Hindlimb muscle (tissue), 1 donor: Measurements from ENCODE around the gene P2RX3. TPM values are rescaled to one million over a fixed set of nuclear protein-coding genes. Genes with fewer than 3 reads are reported as not detected.
"Not testable (repeated sequence)": the region's sequence is repeated elsewhere in the genome, so short reads cannot be mapped to it uniquely, and the experiment has no call there.

Experiments used
- DNase-seq: peaks from one replicate; pipeline ENCODE4 v3.0.0-alpha.2; 2013
- polyA plus RNA-seq: library from polyadenylated mRNA; unstranded; fragments of 120-200 nt; gene quantifications from one replicate; pipeline ENCODE4 v1.2.1, GENCODE V29; 2013; ENCODE audit not compliant: insufficient read length

Gene P2RX3
- 4.2 TPM for polyA plus RNA-seq

DNA sequence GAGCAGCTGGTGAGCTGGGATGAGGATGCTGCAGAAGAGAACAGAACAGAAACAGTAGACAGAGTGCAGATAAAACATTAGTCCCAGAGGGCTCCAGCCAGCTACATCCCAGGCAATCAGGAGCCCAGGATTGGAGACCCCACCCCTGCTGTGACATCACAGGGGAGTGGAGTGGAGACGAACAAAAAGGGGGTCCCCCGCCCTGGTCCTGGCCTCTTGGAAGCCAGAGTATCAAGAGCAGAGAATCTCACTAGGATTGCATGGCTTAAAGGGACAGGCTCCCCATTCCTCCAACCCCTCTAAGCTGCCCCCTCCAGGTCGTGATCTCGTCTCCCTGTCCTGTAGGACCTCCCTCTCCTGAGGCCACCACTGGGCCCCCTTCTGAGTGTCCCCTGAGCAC lies at the start of gene P2RX3:
P2RX3 (plus strand) TSS at position 211 of the 400 bp plus-strand sequence. CDS start 199 bp downstream, outside the sequence.
- DNase-seq = no peak

DNA sequence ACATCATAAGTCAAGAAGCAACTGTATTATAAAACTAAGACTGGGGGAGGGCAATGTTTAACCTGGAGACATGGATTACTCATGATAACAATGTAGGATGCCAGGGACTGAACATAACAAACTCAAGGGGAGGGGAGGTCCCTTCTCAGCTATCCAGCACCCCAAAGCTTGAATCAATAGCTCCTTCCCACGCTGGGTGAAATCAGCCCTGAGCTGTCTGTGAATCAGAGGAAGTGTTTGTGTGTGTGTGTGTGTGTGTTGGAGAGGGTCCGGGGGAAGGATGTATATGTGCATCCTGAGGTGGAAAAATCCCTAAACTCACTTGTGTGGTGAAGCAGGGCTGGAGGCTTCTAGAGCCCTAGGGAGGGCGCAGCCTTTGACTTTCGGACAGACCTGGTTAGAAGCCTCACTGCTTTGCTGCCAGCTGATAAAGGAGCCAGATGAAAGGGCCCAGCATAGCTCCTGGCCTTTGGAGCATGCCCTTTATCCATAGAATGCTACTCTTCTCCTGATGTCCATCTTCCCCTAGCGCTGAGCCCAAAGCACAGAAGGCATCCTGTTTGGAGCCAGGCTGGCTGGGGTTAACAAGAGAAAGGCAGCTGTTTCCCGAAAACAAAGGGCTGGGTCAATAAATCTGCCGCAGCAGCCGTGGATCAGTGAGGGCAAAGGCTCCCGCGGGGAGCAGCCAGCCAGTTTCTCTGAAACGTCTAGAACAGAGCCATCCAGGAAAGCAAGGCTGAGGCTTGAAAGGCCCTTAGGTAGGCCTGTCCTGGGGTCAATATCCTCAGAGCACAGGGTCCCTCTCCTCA lies 49.2 kb upstream of the P2RX3 start:
- DNase-seq = no peak

DNA sequence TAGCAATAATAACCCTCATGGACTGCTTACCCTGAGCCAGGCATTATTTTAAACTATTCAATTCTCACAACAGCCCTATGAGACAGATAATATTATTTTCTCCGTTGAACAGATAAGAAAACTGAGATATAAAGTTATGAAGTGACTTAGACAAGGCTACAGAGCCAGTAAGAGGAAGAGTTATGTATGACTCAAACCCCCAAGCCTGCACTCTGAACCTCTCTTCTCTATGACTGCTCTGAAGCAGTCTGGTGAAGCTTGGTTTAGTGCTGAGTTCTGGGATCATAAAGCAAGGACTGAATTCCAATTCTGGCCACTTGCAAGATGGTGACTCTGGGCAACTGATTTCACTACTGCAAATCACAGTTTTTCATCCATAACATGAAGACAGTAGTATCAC lies 47.9 kb upstream of the P2RX3 start:
- no peak for DNase-seq

DNA sequence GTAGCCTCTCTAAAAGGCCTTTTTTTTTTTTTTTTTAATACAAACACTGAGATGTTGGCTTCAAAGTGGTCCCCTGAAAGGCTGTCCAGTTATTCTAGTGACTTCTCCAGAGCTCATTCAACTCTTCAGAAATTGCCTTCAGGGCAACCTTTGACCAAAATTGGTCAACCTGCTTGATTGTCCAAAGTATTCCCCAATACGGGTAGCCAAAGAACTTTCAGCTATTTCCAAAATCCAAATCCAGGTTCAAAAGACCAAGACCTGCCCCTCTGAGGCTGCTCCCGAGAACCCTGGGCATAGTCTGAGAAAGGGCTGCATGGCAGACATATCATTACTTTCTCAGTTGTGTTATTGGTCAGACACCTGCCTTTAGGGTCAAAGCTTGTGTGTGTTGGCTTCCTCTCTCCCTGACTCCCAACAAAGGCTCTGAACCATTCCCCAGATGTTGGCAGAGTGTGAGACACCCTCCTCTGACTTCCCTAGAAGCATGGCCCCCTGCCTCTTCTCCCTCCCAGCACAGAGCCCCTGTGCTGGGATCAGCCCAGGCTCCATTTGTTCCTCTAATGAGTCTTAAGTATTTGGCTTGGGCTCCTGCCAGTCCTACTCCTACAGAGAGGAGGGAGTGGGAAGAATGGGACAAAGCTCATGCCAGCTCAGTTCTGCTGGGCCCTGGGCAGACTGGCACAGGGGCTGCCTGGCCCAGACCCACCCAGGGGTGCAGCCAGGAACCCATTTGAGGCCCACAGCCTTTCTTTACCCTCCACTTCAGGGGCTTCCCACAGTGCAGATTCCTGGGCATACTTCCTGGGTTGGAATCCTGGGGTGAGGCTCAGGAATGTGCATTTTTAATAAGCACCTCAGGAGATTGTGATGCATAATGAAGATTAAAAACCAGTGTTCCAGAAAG lies 43.7 kb upstream of the P2RX3 start:
- DNase-seq = no peak

DNA sequence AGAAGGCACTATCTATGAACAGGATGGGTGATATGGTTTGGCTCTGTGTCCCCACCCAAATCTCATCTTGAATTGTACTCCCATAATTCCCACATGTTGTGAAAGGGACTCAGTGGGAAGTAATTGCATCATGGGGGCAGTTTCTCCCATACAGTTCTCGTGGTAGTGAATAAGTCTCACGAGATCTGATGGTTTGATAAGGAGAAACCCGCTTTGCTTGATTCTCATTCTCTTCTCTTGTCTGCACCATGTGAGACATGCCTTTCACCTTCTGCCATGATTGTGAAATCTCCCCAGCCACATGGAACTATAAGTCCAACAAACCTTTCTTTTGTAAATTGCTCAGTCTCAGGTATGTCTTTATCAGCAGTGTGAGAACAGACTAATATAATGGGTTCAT lies 41.9 kb upstream of the P2RX3 start:
- DNase-seq = not testable (repeated sequence)

DNA sequence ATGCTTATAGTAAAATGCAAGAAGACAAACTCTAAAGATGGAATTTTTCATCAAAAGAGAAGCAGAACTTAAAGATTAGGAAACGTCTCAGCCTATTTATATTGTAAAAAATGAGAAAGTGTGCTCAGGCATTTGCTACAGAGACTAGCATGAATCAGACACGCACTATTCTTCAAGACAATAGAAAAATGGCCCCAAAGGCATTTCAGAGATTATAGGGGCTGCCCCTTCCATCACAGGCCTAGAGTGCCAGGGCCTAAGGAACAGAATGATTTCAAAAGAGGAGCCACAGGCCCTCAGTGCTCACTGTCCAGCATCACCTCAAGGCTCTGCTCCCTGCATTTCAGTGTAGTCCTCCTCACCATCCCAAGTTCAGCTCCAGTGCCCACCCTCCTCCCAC lies 40.9 kb upstream of the P2RX3 start:
- no peak for DNase-seq

DNA sequence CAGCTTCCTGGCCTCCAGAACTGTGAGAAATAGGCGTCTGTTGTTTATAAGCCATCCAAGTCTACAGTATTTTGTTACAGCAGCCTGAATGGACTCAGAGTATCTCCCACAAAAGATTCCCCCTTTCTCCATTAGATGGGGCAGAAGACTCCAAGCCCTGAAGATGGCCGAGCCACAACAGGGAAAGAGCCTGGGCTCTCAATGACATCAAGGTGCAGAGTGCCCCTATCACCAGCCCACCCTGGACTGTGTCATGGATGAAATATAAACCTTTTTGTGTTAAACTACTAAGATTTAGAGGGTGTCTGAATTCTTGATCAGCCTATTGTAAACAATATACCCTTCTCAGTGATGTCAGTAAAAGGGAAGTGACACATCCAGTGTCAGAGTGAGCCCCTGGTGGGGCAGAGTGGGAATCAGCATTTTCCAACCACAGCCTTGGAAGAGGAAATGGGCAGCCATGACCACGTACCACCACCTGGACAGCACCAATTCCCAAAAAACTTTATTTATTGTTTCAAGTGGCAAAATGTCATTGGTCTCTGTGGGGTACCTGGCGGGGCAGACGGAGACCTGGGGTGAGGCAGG lies 38.9 kb upstream of the P2RX3 start:
- DNase-seq = no peak

DNA sequence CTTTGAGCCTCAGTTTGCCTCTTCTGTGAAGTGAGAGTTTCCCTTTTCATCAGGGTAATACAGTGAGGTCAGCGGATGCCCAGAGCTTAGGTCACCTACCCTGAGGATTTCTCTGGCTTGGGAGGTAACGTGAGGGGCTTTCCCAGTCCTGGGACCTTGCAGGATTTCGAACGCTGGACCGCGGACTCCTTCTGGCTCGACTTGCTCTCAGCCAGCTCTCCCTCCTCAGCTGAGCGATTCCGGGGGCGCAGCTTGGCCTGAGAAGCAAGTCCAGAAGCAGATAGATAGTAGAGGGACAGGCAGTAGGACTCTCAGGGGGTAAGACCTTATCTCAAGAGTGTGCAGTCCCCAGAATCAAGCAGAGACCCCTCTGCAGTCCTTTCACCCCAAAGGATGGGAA lies 37.4 kb upstream of the P2RX3 start:
- no peak for DNase-seq

DNA sequence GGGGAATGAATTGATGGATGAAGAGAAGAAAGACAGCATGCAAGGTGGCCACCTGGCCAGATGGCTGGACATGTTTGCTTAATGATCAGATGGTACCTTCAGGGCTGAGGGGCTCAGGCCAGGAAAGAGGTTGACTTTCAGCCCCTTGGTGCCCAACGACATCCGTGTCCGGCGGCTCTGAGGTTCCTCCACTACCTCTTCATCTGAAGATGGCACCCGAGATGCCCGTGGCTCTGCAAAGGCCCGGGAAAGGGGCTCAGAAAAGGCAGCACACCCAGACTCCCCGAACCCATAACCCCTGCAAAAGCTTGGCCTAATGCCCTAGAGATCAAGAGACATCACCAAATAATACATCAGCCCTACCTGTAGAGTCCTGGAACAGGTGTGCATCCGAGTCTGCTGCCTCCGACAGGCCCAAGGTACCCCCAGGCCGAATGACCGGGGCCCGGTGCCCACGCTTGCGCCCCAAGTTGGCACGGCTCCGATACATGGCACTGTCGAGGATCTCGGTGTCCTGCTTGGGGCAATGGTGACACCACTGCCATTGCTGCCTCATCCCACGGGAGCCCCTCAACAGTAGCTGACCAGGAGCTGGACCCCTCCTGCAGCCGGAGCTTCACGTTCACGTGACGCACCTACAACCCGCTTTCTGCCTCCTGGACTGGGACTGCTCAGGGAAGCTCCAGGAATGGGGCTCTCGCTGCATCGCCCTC lies 36.3 kb upstream of the P2RX3 start:
- DNase-seq = no peak

DNA sequence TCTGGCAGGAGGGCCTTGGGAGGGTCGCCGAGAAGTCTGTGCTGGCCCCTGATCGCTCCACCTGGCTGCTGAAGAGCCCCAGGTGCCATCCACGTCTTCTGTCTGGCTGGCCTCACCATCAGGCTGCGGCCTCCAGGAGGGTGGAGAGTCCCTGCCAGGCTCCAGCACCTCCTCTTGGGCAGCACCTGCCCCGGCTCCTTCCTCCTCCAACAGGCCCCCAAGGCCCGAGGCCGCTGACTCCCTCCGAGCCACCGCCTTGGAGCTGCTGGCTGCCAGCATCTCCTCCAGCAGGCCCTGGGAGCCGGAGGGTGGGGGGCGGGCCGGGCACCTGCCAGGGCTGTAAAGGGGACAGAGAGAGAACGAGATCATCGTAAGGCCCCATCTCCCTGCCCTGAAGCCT lies 35.7 kb upstream of the P2RX3 start:
- no peak for DNase-seq

DNA sequence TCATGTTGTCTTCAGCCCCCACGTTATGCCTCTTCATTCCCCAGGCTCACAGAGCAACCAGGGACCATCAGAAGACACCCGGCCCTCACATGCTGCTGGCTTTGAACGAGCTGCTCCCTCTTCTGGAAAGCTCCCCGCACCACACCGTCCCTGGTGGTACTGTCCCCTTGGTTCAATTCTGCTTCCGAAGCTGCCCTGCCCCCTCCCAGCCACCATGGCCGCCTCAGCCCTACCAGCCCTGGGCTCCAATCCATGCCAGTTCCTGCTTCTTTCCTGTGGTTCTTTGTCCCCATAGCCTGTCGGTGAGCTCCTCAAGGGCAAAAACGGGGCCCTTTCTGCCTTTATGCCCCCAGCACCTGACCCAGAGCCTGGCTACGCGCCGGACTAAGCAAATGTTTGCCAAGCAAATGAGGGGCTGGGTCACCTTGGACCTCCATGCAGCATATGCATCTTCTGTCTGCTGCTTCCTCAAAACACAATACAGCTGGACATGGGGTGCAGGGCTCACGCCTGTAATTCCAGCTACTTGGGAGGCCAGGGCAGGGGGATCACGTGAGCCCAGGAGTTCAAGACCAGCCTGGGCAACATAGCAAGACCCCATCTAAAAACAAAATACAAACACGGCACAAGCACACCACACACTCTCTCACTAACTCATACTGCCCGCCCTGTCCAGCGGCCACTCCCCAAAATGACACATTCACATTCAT lies 34.7 kb upstream of the P2RX3 start:
- DNase-seq = no peak

DNA sequence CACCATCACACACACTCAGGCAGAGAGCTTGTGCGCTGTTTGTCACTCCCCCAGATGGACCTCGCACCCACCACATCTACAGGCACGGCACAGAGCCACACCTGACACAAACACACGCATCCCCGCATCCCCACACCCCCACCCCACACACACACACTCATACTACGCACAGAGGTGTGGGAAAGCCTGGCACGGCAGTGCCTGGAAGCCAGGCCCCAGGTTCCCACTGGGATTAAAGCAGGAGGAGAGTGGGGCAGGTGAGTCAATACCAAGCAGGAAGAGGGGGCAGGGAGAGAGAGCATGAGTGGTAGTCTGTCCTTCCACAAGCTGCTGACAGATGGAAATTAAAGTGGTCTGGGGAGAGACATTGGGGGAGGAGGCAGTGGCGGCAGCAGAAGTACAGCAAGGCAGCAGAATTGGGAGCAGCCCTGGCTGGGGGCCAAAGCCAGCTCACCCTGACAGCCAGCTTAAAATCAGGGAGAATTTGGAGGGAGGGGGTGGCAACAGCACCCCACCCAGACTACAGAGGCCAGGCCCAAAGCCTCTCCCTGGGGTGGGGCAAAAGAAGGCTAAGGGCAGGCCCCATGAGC lies 34.1 kb upstream of the P2RX3 start:
- no peak for DNase-seq

DNA sequence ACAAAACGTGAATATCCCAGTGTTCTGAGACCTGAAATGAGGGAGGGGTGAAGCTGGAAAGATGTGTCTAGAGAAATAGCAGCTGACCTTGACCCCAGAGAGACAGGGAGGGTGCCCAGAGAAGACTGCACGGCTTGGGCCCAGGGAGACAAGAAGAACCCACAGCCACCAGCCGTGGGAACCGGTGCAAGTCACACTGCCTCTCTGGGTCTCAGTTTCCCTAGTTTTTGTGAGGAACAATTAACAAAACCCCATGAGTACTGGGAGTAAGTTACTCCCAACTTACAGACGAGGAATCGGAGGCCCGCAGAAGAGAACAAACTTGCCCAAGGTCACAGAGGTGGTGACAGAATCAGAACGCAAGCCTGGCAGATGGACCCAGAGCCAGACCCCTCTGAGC lies 32.6 kb upstream of the P2RX3 start:
- no peak for DNase-seq

DNA sequence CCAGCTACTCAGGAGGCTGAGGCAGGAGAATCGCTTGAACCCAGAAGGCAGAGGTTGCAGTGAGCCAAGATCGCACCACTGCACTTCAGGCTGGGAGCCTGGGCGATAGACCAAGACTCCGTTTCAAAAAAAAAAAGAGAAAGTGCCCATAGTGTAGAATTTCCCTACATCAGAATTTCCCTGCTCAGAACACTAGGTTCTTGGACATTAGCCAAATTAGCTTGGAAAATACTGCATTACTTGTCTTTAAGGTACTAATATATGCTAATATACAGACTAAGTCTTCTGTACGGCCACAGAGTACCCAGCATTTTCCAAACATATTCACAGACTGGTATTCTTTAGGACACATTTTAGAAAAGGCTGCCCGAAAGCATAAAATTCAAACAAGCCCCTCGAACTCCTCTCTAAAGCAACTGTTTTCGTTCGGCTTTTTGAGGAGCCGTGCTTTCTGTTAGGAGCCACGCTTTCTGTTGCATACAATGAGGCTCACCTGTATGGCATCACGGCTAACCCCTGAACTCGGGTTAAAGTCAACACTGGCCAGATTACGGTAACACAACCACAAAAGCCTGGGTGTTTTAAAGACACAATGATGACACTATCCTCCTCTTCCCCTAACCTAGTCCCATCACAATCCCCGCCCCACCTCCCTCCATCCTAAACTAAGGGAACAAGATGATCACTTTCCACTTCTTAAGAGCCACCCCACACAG lies 31.8 kb upstream of the P2RX3 start:
- no peak for DNase-seq

DNA sequence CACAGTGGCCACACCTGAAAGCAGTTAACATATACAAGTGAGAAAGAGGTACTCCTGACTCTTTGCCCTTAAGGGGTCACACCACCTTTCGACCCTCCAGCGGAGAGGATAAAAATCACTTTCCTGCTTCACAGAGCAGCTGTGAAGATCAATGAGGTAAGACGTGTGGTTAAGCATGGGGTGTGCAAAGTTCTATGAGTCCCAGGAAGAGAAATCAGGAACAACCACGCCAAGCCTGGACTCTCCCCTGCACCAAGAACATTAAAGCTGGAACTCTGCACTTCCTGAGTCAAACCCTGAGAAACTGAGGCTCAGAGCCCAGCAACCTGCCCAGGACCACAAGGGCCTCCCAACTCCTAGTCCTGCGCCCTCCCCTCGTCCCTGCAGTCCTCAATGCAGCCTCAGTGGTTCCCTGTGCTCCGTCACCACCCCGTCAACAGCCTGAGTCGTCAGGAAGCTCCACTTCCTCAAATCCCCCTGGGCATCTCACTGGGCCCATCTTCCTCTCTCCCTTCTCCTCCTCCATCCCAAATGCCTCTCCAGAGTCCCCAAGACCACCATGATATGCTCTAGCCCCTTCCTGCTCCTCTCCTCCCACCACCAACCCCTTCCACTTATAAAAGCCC lies 31.1 kb upstream of the P2RX3 start:
- DNase-seq = no peak

DNA sequence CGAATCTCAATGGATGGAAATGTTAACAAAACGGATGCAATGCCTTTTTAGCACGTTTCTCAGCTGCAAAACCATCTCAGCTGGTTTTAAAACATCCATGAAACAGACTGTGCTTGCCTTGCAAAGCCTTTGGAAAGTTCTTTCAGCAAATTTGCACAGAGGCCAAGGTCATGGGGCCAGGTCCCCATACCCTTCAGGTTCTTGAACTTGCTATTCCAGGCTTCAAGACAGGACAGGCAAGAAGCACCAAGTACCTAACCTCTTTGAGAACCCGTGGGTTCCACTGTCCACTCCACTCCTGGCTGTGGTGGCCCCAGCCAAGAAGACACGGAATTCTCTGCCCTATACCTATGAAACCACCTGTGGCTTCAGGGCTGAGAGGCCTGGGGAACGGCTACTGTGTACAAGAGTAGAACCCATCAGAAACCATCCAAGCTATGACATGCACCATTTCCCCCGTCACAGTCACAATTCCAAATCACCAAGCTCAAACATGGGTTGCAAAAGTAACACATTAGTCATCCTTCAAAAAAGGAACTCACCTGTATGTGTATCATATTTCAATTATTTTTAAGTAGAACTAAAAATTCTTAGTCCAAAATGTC lies 30.4 kb upstream of the P2RX3 start:
- no peak for DNase-seq

DNA sequence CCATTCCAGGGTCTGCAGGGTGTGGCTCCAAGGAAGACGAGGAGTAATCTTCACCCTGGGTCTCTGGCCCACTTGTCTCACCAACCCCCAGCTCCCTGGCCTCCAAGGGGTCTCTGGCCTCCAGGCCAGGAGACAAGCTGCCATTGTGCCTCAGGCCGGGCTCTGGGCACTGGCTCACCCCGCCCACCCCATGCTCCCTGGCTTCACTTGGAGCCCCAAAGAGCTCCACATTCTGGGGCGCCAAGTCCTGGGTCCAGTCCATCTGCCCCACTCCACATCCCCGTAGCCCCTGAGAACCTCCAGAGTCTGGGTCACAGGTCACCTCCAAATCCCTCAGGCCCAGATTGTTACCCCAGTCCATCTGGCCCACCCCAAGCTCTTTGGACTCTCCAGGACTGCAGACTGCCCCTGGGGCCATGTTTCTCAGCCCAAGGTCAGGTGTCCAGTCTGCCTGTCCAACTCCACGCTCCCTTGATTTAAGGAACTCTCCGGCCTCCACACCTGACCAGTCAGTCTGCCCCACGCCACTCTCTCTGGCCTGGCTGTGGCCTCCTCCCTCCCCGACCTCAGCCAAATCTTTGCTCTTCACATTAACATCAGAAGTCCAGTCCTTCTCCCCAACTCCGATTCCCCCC lies 29.6 kb upstream of the P2RX3 start:
- DNase-seq = no peak

DNA sequence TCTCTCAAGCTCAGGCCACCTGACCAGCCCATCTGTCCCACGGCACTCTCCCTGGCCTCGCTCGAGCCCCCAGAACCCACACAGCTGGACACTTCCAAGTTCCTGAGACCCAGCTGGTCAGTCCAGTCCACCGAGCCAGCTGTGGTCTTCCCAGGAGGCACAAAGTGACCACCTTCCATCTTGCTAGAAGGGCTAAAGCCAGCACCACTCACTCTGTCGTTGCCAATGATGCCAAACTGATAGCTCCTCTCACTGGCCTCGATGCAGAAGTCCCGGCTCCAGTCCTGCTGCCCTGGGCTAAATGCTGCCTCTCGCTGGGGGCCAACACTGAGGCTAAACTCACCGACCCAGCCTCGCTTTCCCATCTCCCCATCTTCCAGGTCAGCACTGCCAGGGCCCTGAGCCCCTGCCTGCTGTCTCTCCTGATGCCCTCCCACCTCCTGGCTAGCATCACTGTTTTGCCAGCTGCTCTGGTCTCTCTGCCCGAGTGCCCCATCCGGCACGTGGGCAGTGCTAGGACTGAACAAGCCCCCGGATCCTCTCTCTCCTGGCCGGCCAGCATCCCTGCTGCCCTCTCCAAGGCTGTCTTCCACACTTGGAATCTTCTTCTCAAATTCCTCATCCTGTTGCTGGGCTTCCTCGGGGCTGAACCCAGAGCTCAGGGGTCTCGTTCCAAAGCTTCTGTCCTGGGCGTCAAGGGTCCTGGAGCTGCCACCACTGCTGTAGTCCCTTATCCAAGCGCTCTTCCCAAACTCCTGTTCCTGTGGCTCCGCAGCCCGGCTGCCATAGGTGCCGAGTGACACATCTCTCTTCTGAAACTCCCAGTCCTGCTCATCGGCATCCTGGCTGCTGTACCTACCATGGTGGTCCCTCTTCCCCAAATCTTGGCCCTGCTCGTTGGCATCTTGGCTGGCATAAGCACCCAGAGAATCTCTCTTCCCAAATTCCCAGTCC lies 28.8 kb upstream of the P2RX3 start:
- DNase-seq = no peak
